GM23338 (cell line): ENCODE data around the gene PPP2R2B. TPM values are rescaled to one million over a fixed set of nuclear protein-coding genes. Genes with fewer than 3 reads are reported as not detected.

ENCODE experiments used
- ATAC-seq: fragments of 200-7000 bp; cut with Tn5 transposase; 3 replicates; pipeline ENCODE4 v1.9.1; 2020
- DNase-seq: peaks from one replicate; pipeline ENCODE4 v3.0.0-alpha.2; 2015; ENCODE audit warnings: low spot score
- H2AFZ ChIP-seq: fragments of 200-600 bp; sonication (generic); 2 replicates; pipeline ENCODE4 v1.8.0; 2016; ENCODE audit warnings: antibody characterized with exemption, mild to moderate bottlenecking, moderate library complexity
- H3F3A ChIP-seq: fragments of 200-600 bp; sonication (generic); replicated peaks from 2 replicates; pipeline ENCODE4 v1.8.0; 2017; ENCODE audit warnings: antibody characterized with exemption, mixed run types, low read depth
- H3K27ac ChIP-seq: fragments of 200-600 bp; sonication (generic); 2 replicates; pipeline ENCODE4 v1.6.1; 2016; ENCODE audit warnings: low read depth
- H3K27me3 ChIP-seq: fragments of 200-600 bp; sonication (generic); 2 replicates; pipeline ENCODE4 v1.8.0; 2016; ENCODE audit warnings: mild to moderate bottlenecking, mixed run types, moderate library complexity; ENCODE audit not compliant: insufficient read depth
- H3K36me3 ChIP-seq: fragments of 200-600 bp; sonication (generic); 2 replicates; pipeline ENCODE4 v1.8.0; 2016; ENCODE audit warnings: mild to moderate bottlenecking; ENCODE audit not compliant: insufficient read depth
- H3K4me1 ChIP-seq: fragments of 200-600 bp; sonication (generic); 2 replicates; pipeline ENCODE4 v1.8.0; 2016; ENCODE audit warnings: mild to moderate bottlenecking, moderate library complexity; ENCODE audit not compliant: insufficient read depth
- H3K4me2 ChIP-seq: fragments of 200-600 bp; sonication (generic); 2 replicates; pipeline ENCODE4 v1.7.1; 2017; ENCODE audit warnings: mixed run types
- H3K4me3 ChIP-seq: fragments of 200-600 bp; sonication (generic); 2 replicates; pipeline ENCODE4 v1.6.1; 2016; ENCODE audit warnings: mixed run types
- H3K79me2 ChIP-seq: fragments of 200-600 bp; sonication (generic); replicated peaks from 2 replicates; pipeline ENCODE4 v1.8.0; 2017; ENCODE audit warnings: mild to moderate bottlenecking; ENCODE audit not compliant: insufficient read depth
- H3K9me2 ChIP-seq: fragments of 200-600 bp; sonication (generic); 2 replicates; pipeline ENCODE4 v1.8.0; 2017; ENCODE audit not compliant: insufficient read depth
- H4K20me1 ChIP-seq: fragments of 200-600 bp; sonication (generic); replicated peaks from 2 replicates; pipeline ENCODE4 v1.8.0; 2017; ENCODE audit warnings: mild to moderate bottlenecking; ENCODE audit not compliant: insufficient read depth
- H3K27ac Mint-ChIP-seq: 2 replicates; pipeline ENCODE4 v1.8.0; 2020; ENCODE audit warnings: inconsistent platforms, mild to moderate bottlenecking, moderate library complexity, mixed read lengths
- H3K27me3 Mint-ChIP-seq: 3 replicates; pipeline ENCODE4 v1.8.0; 2022; ENCODE audit warnings: low read depth, mild to moderate bottlenecking, moderate library complexity, mixed read lengths, inconsistent platforms; ENCODE audit not compliant: insufficient read depth, poor library complexity
- H3K36me3 Mint-ChIP-seq: 3 replicates; pipeline ENCODE4 v1.8.0; 2021; ENCODE audit warnings: low read depth, mild to moderate bottlenecking, inconsistent platforms, moderate library complexity, mixed read lengths
- H3K4me1 Mint-ChIP-seq: 3 replicates; pipeline ENCODE4 v1.8.0; 2020; ENCODE audit warnings: mild to moderate bottlenecking, inconsistent platforms, mixed read lengths
- H3K4me3 Mint-ChIP-seq: 3 replicates; pipeline ENCODE4 v1.8.0; 2021; ENCODE audit warnings: moderate library complexity, mild to moderate bottlenecking, inconsistent platforms, mixed read lengths
- H3K9me3 Mint-ChIP-seq: 3 replicates; pipeline ENCODE4 v1.8.0; 2020; ENCODE audit warnings: moderate library complexity, mild to moderate bottlenecking, inconsistent platforms, mixed read lengths
- ETS1 ChIP-seq: IDR thresholded peaks from 2 replicates; pipeline ENCODE4 v1.6.1; 2016; ENCODE audit warnings: antibody characterized with exemption
- EZH2 ChIP-seq: fragments of 200-600 bp; sonication (generic); IDR thresholded peaks from one replicate; pipeline ENCODE4 v1.8.0; 2017; ENCODE audit warnings: antibody characterized with exemption, mild to moderate bottlenecking, low read depth; ENCODE audit not compliant: unreplicated experiment
- EZH2phosphoT487 ChIP-seq: fragments of 200-600 bp; sonication (generic); IDR thresholded peaks from one replicate; pipeline ENCODE4 v1.8.1; 2018; ENCODE audit warnings: antibody characterized with exemption; ENCODE audit not compliant: unreplicated experiment
- NANOG ChIP-seq: IDR thresholded peaks from 2 replicates; pipeline ENCODE4 v1.6.1; 2016; ENCODE audit warnings: antibody characterized with exemption, borderline replicate concordance
- POLR2AphosphoS5 ChIP-seq: IDR thresholded peaks from 2 replicates; pipeline ENCODE4 v1.6.1; 2016; ENCODE audit warnings: antibody characterized with exemption, low read depth
- STAT1 ChIP-seq: IDR thresholded peaks from one replicate; pipeline ENCODE4 v1.6.1; 2016; ENCODE audit warnings: antibody characterized with exemption; ENCODE audit not compliant: unreplicated experiment
- polyA plus RNA-seq: library from polyadenylated mRNA; unstranded; fragments of >200 nt; fragmentation: Nextera tagmentation; extraction: Ambion mirVana; gene quantifications from 2 replicates; pipeline ENCODE4 v1.2.1, GENCODE V29; 2016
- total RNA-seq: library from RNA; depleted of rRNA; stranded (reverse); fragments of >200 nt; shearing (Covaris generic); gene quantifications from 2 replicates; pipeline ENCODE4 v1.2.3, GENCODE V29; 2014
- TF ChIP-seq, protein P1 (sequence below), 2 experiments: fragments of 200-600 bp in 1 of 2; sonication (generic) in 1 of 2; conservative IDR thresholded peaks; 2 replicates each; pipeline versions ENCODE4 v1.5.1 to v1.6.1; 2016 to 2017; ENCODE audit warnings: antibody characterized with exemption in 2 of 2, low read depth in 2 of 2, mild to moderate bottlenecking in 2 of 2, moderate library complexity in 1 of 2

Gene PPP2R2B
- total and polyA plus RNA-seq, 2 experiments from 2014 or later, result 21.3 to 33.9 TPM

DNA sequence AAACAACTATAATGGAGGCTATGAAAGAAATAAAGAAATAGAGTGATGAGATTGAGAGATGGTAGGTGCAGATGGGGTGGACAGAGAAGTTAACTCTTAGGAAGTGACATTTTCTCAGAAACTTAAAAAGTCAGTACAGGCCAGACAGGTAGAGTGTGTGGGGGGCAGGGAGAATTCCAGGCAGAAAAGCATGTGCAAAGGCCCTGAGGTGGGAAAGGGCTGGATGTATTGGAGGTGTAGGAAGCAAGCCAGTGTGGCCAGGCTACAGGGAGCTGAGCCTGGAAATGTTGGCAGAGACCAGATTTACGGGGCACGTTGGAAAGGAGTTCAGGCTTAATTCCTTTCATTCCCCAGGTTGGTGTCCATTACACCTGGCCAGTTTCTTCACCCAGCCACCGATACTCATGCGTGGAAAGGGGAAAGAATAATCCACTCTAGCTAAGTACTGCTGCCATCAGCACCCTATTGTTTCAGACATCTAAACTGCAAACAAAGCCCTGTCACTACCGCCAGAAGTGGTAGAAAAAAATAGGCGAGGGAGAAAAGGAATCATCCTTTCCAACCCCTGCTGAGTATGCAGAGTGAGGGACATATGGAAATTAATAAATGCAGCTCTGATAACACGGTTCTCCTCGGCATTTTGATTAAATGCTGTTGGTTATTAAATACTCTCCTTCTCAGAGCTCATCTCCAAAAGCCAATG lies 245.8 kb downstream of the PPP2R2B start:
- DNase-seq, result no peak
- ATAC-seq, result no peak
- Histone ChIP-seq H3K9me2 (peaks cover 3% of the 10 kb centered on the region; the same call in 1 of the 2 replicates), H3K27ac (no peak overlapping the region), H3K4me1 (no peaks in the 10 kb centered on the region), H3K36me3 (no peaks in the 10 kb centered on the region), H3K27me3 (no peaks in the 10 kb centered on the region), H3F3A (no peaks in the 10 kb centered on the region), H4K20me1 (no peaks in the 10 kb centered on the region), H2AFZ (no peak overlapping the region), H3K4me2 (no peak overlapping the region), H3K4me3 (no peak overlapping the region), H3K79me2 (no peaks in the 10 kb centered on the region)
- Mint-ChIP-seq H3K4me1 (peaks cover 3% of the 10 kb centered on the region; the same call in 2 of the 3 replicates), H3K27ac (no peak overlapping the region), H3K9me3 (no peaks in the 10 kb centered on the region), H3K36me3 (peaks cover 10% of the 10 kb centered on the region), H3K27me3 (peaks cover 3% of the 10 kb centered on the region), H3K4me3 (no peak overlapping the region)
- no peak for TF ChIP-seq EZH2phosphoT487
- TF ChIP-seq, protein P1, sequence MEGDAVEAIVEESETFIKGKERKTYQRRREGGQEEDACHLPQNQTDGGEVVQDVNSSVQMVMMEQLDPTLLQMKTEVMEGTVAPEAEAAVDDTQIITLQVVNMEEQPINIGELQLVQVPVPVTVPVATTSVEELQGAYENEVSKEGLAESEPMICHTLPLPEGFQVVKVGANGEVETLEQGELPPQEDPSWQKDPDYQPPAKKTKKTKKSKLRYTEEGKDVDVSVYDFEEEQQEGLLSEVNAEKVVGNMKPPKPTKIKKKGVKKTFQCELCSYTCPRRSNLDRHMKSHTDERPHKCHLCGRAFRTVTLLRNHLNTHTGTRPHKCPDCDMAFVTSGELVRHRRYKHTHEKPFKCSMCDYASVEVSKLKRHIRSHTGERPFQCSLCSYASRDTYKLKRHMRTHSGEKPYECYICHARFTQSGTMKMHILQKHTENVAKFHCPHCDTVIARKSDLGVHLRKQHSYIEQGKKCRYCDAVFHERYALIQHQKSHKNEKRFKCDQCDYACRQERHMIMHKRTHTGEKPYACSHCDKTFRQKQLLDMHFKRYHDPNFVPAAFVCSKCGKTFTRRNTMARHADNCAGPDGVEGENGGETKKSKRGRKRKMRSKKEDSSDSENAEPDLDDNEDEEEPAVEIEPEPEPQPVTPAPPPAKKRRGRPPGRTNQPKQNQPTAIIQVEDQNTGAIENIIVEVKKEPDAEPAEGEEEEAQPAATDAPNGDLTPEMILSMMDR (conservative IDR thresholded peaks at IDR 0.05; ENCODE audit: low read depth in 2 of 2), result no peak
- no peak for TF ChIP-seq EZH2
- no peak for TF ChIP-seq ETS1
- TF ChIP-seq POLR2AphosphoS5, result no peak

- Histone ChIP-seq H3K4me1 (peaks cover 8% of the 10 kb centered on the region), H3K9me2 (peaks cover 3% of the 10 kb centered on the region; the same call in 1 of the 2 replicates), H3K4me2 (no peak overlapping the region), H2AFZ (no peak overlapping the region), H3K79me2 (no peaks in the 10 kb centered on the region), H3K4me3 (no peak overlapping the region), H3K27ac (no peak overlapping the region), H3K36me3 (no peaks in the 10 kb centered on the region; the same call in 1 of the 2 replicates), H3K27me3 (no peaks in the 10 kb centered on the region), H3F3A (no peaks in the 10 kb centered on the region), H4K20me1 (no peaks in the 10 kb centered on the region)
- Mint-ChIP-seq H3K4me3 (no peak overlapping the region), H3K9me3 (peaks cover 5% of the 10 kb centered on the region), H3K27me3 (peaks cover 4% of the 10 kb centered on the region), H3K36me3 (peaks cover 15% of the 10 kb centered on the region), H3K27ac (no peak overlapping the region), H3K4me1 (peaks cover 9% of the 10 kb centered on the region; the same call in 2 of the 3 replicates)
- no peak for DNase-seq
- ATAC-seq, result no peak
- TF ChIP-seq STAT1, result no peak
- TF ChIP-seq NANOG, result no peak
- no peak for TF ChIP-seq ETS1
- TF ChIP-seq, protein P1 (conservative IDR thresholded peaks at IDR 0.05; ENCODE audit: low read depth in 2 of 2), result no peak
These were observed 248.1 kb downstream of the PPP2R2B start for GRCh38 chr5:146630472-146630871.
